ENCODE data around the gene CNTNAP5.

The CNTNAP5 gene

DNA sequence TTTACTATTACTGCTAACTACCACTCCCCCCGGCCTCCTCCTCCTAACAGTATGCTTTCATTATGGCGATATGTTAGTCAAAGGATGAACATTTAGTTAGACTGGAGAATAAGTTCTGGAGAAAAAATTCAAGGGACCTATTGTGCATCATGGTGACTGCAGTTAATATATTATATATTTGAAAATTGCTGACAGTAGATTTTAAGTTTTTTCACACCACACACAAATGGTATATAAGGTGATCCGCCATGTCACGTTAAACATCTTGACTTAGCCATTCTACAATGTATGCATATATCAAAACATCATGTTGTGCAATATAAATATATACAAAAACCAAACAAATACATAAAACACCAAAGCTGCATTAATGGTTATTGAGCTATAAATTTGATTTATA lies 873.7 kb downstream of the CNTNAP5 start:
- no peak for DNase-seq (ENCODE audit: low spot score)

DNA sequence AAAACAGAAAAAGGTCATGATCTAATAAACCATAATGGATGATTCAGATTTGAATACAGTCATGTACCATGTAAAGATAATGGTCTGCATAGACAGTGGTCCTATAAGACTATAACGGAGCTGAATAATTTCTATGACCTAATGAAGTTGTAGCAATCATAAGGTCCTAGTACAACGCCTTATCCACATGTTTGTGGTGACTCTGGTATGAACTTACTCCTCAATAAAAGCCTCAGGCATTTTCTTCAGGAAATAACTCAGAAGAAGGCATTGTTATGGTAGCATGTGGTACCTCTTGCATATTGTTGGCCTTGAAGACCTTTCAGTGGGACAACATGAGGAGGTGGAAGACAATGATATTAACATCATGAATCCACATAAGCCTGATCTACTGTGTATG lies 883.3 kb downstream of the CNTNAP5 start:
- no peak for DNase-seq (ENCODE audit: low spot score)

DNA sequence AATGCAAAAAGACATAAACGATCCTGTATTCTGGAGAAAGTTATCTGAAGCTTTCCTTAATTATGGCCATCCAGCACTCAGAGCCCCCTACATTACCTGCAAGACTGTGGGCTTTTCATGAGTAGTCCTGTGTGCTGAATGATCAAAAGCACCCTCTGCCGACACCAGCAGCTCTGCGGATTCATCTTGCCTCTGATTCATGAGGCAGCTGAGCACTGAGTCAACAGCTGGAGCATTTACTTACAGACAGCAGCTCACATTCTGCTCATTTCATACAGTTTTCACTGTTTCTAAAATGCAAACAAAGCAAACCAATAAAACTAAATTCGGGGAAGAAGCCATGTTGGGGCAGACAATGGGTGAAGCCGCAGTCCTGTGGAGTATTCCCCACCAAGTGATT lies 886.5 kb downstream of the CNTNAP5 start:
- DNase-seq (ENCODE audit: low spot score) = peak; percentile 6

DNA sequence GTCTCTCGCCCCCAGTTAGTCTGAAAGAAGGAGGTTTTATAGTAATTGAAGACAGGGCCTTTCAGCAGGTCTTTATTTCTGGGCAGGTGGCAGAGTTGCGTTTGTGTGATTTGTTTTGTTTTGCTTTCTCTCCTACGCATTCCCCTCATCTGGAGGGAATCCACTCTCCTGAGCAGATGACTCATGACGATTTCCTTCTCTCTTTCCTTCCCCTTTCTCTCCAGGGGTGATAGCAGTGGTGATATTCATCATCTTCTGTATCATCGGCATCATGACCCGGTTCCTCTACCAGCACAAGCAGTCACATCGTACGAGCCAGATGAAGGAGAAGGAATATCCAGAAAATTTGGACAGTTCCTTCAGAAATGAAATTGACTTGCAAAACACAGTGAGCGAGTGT lies 888.8 kb downstream of the CNTNAP5 start:
- DNase-seq (ENCODE audit: low spot score) = no peak

DNA sequence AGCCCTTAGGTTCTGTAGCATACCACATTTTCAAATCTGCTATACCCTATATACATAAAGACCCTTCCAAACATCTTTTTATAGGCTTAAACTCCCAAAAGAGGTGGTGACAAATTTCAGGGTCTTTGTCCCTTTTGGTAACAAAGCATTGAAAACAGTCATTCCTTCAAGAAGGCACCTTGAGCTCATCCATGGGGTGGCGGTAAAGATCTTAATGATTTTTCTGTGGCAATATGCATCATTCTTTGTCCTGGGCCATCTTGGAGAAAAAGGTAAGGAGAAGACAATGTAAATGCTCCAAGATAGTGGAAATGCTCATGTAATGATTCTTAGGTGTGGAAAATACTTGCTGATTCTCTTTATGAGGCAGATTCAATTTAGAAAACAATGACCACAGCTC lies 890.5 kb downstream of the CNTNAP5 start:
- no peak for DNase-seq (ENCODE audit: low spot score)

DNA sequence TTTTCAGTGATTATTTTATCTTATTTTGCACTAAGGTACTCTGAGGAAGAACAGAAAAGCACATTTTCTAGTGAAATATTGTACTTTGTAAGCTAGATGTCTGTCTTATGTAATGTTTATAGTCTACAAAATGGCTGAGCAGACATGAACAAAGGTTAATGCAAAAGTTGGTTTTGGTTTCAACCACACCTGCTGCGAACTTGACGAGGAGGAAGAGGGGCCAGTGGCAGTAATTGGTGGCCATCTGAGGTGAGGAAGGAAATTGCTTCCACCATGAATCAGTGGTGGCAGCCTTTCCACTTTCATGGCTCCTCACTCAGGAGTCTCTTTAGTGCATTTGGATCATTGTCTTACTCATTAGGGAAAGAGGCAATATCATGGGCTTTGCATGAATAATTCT lies 894.2 kb downstream of the CNTNAP5 start:
- DNase-seq (ENCODE audit: low spot score) = no peak

DNA sequence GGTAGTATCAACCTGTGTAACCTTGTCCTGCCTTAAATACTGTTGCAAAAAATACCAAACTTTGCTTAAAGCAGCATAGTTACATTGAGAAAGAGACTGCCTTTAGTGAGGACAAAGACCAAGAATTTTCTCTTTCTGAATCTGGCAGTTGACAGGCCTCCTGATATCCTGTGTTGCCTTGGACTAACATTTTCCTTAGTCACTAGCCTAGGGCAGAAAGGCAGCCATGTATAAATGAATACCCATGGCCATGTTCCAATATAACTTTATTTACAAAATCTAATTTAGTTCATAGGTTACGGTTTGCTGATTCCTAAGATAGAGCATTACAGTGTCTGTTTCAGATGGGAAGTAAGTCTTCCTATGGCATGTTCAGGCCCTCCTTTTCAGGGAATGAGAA lies 895.4 kb downstream of the CNTNAP5 start:
- no peak for DNase-seq (ENCODE audit: low spot score)

DNA sequence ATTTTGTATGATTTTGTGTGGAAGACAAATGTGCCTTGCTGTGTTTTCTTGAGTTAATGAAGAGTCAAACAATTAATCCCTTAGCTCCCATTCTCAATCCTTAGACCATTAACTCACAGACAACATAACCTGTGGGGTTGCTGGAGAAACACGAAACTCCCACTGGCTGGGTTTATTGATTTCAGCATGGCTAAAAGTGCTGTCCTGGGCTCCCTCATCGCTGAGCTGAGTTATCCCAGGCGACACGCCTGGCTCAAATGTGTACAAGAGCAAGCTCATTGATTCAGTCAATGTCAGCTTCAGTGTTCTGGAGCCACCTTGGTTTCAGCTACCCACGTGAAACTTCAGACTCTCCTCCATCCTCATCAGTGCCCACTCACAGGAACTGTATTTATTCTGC lies 896.1 kb downstream of the CNTNAP5 start:
- DNase-seq (ENCODE audit: low spot score) = no peak

DNA sequence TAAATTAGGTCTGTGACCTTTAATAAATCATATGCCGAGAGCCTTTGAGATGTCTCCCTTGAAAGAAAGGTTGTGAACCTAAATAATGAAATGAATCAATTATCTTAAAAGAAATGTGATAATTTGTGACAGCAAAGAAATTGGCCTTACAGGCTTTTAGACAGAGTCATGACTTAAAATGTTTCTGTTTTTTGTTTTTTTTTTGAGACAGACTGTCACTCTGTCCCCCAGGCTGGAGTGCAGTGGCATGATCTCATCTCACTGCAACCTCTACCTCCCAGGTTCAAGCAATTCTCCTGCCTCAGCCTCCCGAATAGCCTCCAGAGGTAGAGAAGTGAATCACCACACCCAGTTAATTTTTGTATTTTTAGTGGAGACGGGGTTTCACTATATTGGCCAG lies 898.0 kb downstream of the CNTNAP5 start:
- no peak for DNase-seq (ENCODE audit: low spot score)

DNA sequence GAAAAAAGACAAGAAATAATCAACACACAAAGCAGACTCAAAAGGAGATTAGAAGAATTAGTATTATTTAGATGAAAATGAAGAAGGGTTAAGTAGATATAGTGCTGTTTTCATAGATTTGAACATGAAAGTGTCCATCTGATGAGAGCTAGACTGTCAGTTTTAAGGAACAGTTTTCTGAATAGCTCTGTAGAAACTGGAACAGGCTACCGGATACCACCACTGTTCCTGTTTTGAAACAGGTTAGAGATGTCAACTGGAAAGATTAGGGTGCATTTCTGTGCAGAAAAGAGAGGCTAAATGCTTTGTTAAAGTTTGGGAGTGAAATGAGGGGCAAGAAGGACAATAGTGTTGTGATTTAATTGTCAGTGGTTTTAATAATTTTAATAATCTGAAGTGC lies 908.8 kb downstream of the CNTNAP5 start:
- DNase-seq (ENCODE audit: low spot score) = no peak

DNA sequence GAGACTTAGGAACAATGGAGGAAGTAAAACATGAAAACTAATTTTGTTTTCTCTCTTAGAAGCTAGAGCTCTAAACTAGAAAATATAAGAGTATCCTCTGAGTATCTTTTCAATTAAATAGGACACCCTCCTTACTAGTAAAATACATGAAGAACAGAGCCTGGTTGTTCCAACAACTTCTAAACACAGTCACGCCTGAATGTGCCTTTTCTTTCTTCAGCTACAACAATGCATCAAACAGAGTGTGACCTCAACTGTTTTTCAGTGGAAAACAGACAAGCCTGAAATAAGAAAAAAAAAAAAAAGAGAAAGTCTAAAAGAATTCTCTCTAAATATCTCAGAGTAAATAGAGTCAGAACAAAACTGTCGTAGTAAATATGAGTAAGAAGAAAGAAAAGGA lies 928.8 kb downstream of the CNTNAP5 start:
- DNase-seq (ENCODE audit: low spot score) = peak; percentile 33

DNA sequence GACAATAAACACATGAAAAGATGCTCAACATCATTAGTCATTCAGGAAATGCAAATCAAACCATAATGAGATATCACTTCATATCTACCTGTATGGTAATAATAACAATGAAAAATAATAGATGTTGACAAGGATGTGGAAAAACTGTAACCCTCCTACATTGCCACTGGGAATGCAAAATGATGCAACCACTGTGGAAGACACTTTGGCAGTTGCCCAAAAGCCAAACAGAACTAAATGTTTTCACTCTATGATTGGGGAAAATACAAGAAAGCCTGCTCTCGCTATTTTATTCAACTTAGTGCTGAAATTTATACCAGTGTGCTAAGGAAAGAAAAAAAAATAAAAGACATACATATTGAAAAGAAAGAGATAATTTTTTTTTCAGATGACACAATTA lies 934.5 kb downstream of the CNTNAP5 start:
- DNase-seq (ENCODE audit: low spot score) = no peak

DNA sequence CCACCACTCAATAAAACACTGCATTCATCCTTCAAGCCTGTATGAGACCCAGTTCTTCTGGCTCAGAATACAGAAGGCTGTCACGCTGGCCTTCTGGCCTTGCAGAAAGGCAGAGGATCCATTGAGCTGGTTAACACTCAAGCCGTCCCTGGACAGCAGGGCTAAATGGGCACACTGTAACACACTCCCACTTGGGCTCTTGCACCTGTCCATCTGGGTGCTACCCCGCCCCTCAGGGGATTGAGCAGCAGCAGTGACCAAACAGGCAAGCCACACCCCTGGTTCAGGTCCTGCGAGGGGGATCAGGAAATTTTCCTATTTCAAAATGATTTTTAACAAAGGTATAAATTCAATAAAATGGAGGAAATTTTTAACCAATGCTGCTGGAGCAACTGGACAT lies 936.0 kb downstream of the CNTNAP5 start:
- no peak for DNase-seq (ENCODE audit: low spot score)

Data from putamen (tissue), 1 donor.